Dedifferentiated amniotic fluid mesenchymal stem cell (primary cell): ENCODE measurements around the gene SHANK1.

Source experiments
- DNase-seq: peaks from one replicate; pipeline ENCODE4 v3.0.0-alpha.2; 2016; ENCODE audit errors: extremely low spot score

SHANK1 gene

DNA sequence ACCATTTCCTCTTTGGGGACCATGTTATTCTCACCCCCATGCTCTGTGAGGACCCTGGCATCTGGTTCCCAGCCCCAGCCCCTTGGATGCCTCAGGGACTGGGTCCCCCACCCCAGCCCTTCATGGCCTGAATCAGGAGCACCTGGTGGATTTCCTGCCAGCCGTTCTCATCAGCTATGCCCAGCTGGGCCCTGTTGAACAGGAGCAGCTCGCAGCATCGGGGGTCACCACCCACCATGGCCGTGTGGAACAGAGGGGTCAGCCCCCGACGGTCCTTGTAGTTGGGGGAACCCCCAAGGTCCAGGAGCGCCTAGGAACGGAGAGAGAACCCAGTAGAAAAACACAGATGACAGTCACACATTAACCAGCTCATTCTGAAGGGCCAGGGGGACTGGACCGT, 7.8 kb downstream of the SHANK1 start:
- DNase-seq = no peak

GRCh38 chr19:50711196-50711595, 8.4 kb downstream of the SHANK1 start:
- no peak for DNase-seq

DNA sequence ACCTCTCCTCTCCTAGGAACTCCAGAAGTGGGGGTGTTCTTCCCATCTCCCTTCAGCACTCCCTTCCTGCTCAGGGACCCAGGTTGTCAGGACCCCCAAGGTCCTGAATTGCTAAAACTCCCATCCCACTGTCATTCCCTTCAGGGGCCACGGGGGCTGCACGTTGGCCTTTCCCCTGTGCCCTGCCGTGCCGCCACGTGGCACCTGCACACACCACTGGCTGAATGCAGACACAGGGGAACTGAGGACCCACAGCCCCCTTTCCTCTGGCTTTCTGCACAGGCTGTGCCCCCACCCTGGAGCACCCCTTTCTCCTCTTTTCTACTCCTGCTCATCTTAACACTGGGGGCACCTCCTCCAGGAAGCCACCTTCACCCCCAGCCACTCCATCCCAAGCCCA, 9.0 kb downstream of the SHANK1 start:
- DNase-seq = no peak

GRCh38 chr19:50710094-50710493, 9.5 kb downstream of the SHANK1 start:
- no peak for DNase-seq

DNA sequence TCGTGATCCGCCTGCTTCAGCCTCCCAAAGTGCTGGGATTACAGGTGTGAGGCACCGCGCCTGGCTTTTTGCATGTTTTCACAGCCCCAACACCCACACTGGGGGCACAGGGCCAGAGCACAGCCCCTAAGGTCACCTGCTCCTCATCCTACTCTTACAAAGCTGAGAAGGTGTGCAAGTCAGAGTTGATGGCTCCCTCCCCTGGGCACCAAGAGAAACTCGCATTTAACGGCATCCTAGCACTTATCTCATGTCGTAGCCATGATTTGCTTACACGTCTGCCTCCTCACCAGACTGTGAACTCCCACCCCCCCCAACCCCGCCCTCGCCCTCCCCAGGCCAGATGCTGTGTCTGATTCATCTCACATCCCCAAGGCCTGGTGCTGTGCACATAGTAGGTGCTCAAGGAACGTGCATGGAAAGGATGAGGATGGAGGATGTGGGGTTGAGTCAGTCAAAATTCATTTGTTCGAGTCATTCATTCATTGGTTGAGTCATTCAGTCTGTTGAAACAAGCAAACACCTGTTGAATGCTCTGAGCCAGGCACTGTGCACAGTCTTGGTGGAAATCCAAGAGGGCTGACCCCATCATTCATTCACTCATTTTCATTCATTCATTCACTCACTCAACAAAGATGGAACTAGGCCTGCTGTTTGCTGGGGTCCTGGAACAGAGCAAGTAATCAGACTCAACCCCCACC, 11.3 kb downstream of the SHANK1 start:
- DNase-seq = no peak

- no peak for DNase-seq
Measured at GRCh38 chr19:50706387-50706786, 13.2 kb downstream of the SHANK1 start.

GRCh38 chr19:50705422-50706019, 14.1 kb downstream of the SHANK1 start:
- DNase-seq = peak; percentile 69

DNA sequence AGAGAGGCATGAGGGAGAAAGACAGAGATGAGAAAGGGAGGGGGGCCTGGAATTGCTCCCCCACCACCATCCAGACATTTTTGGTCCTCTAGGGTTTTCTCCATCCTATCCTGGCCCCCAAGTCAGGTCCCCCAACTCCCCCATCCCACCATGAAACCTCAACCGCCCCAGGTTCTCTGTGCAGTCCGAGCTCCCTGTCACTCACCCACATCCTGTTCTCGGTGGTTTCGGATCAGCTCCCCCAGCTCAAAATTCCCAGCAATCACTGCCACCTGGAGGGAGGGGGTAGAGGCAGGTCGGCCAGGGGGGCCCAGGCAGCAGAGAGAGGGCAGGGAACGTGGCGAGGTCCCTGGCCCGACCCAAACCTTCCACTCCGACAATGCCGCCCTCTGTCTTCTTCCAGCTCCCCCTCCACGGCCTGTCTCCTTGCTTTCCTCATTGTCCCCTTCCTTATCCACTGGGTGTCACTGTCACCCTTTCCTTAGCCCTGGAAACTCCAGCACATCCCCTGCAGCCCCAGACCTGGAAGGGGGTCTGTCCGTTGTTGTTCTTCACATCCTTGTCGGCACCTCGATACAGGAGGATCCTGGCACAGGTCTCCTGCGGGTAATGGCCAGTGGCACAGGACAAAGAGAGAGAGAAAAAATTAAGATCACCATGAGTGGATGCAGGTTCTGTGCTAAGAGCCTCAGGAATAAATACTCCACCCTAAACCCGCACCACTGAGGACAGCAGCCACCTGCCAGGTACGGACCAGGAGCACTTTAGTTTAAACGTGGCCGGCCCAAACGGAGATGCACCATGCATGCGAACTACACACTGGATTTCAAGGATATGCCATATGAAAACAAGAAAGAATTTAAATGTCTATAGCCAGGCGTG, 15.4 kb downstream of the SHANK1 start:
- no peak for DNase-seq

- DNase-seq = no peak
Measured at GRCh38 chr19:50702871-50703829, 16.5 kb downstream of the SHANK1 start.

DNA sequence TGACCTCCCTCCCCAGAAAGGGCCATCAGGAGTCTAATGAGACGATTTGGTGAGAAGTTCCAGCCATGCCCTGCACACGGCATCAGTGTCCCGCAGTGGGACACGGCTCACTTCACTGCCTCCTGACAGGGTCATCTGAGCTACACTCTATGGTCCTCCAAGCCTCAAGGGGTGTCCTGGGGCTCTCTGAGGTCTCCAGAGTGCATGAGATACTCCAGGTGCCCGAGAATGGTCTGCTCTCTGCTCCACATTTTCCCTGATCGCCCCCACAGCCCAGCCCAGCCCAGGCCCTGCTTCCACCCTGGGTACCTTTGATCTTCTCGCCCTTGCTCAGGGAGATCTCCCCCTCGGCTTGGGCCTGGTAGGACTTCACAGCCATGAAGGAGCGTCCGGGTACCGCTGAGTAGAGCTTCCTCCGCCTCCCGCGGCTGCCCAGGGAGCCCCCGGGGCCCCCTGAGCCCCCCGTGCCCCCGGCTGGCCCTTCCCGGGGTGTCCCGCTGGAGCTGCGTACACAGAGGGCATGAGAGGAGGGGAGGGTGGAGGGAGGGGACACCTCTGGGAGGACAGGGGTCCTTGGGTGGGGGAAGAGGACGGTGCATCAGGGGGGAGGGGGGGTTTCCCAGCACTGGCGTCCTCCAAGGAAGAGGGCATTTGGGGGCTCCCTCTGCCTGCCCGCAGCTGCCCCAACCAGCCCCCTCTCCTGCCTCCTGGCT, 17.3 kb downstream of the SHANK1 start:
- DNase-seq = no peak

DNA sequence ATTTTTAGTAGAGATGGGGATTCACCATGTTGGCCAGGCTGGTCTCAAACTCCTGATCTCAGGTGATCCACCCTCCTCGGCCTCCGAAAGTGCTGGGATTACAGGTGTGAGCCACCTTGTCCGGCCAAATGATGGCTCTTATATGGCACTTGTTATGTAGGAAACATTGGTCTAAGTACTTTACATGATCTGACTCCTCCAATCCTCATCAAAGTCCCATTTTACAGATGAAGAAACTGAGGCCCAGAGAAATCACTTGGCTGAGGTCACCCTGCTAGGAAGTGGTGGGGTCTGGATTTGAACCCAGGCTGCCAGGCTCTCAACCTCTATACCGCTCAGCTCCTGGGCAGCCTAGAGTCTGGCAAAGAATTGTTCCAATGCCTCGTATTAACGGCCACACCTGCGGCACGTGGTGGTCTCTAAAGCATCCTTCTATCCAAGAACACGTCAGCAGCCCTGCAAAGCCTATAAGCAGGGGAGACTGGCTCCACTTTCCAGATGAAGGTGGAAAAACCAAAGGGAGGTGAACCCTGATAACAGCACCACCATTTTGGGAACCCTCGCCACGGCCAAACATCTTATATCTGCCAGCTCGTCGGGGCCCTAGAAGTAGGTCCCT, 18.1 kb downstream of the SHANK1 start:
- no peak for DNase-seq

DNA sequence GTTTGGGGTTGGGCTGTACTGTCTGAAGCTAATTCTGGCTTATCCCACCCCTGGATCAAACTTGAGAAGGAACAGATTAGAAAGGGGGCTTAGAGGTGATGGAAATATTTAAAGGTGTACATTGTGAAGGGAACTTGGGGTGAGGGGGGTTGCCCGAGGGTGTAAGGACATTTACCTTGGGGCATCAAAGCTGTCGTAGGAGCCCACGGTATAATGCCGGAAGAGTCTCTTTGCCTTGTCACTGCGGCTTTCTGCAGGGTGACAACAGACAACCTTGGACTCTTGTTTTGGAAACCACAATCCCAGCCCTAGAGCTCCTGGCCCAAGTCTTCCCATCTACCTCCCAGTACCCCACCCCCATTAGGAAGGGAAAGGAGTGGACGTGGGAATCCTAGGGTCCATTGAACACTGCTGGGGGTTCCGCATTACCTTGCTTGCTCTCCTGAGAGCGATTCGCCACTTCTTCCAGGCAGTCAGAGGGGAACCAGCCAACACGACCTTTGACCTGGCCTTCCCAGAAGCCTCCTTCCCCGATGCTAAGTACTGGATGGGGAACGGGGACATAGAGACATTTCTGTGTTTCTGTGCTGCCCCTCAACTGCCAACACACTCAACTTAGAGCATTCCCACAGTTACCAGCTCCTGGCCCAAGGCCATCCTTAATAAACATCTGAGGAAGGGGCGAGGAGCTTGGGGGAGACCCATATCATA, 22.0 kb downstream of the SHANK1 start:
- no peak for DNase-seq

DNA sequence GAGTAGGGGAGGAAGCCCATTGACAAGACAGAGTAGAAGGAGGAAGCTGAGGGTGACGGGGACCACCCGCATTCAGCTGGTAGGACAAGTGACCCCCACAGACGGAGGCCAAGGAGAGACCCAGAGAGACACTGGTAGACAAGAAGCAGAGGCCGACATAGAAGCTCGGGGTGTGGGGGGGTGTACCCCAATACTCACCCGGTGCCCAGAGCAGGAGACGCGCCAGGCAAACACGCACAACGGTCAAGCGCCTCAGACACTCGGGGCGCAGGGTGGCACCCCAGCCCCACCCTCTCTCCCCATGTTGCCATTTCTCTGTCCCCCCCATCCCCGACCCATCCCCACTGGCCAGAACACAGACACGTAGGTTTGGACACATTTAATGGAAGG, 23.5 kb downstream of the SHANK1 start:
- no peak for DNase-seq

- DNase-seq = no peak
Measured at GRCh38 chr19:50695251-50696093, 24.1 kb downstream of the SHANK1 start.

- DNase-seq = no peak
Measured at GRCh38 chr19:50694815-50695145, 24.8 kb downstream of the SHANK1 start.

DNA sequence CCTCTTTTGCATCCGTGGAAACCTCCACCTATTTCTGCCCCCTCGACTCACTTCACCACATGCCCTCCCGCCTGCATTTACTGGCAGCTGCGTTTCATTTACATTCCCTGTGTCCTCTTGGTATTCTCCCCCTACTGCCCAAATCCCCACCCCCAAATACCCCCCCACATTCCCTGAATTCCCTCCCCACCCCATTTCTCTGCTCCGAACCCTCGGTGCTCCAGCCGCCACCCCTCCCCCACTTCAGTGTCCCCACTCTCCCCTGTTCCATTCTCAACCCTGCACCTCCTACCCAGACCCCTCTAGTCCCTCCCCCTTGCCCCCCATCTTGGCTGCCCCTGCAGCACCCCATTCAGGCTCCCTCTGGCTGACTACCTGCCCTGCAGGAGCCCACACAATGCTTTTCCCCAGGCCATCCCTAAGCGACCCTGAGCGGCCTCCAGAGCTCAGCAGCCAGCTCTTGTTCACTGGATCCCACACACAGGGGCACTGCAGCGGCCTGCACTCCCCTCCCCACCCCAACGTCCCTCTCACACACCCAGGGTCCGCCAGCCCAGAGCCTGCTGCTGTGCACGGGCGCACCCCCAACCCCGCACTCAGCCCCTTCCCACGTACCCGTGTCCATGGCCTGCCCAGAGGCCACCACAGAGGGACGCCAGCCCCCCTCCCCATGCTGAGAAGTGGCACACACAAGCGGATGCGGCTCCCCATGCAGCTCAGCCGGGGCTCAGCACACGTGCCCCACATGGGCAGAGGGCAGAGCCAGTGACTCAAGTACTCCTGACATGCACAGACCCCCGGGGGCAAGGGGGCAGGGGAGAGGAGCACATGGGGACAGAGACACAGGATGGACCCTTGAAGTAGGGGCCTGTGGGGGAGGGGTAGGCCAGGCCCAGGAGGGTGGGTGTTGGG, 26.3 kb downstream of the SHANK1 start:
- no peak for DNase-seq

- DNase-seq = no peak
Measured at GRCh38 chr19:50690439-50690838, 29.2 kb downstream of the SHANK1 start.

DNA sequence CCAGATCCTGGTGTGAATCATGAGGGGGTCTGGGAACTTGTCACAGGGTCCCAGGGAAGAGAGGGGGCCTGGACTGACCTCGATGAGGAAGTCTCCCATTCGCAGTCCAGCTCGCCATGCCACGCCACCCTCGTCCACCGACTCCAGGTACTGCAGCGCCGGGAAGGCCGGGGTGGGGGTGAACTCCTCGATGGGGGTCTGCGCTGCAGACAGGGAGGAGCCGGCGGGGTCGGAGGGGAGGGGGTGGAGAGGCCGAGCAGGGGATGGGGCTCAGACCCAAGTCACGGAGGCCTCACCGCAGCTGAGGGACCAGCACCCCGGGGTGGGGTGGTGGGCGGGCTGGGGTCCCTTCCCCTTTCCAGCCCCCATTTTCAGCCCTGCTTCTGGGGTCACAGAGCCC, 30.8 kb downstream of the SHANK1 start:
- no peak for DNase-seq
